SK-N-SH treated with all-trans-retinoic acid at 6 μM for 48 hours (cell line): ENCODE data around the gene PRDM7.

Experiments used
- CSDC2 ChIP-seq: fragments of 250-450 bp; sonication (Bioruptor Pico); IDR thresholded peaks from 2 replicates; pipeline ENCODE4 v1.5.0; 2020; ENCODE audit warnings: mild to moderate bottlenecking, moderate library complexity
- ESRRG ChIP-seq: fragments of 250-450 bp; sonication (Bioruptor Pico); IDR thresholded peaks from 2 replicates; pipeline ENCODE4 v1.6.1; 2021; ENCODE audit warnings: mild to moderate bottlenecking
- GLIS3 ChIP-seq: fragments of 250-450 bp; sonication (Bioruptor Pico); IDR thresholded peaks from 2 replicates; pipeline ENCODE4 v1.5.0; 2020; ENCODE audit warnings: mild to moderate bottlenecking, moderate library complexity
- PPARA ChIP-seq: fragments of 250-450 bp; sonication (Bioruptor Pico); IDR thresholded peaks from 2 replicates; pipeline ENCODE4 v1.5.0; 2020; ENCODE audit warnings: mild to moderate bottlenecking, borderline replicate concordance
- TOX ChIP-seq: fragments of 250-450 bp; sonication (Bioruptor Pico); IDR thresholded peaks from 2 replicates; pipeline ENCODE4 v1.8.0; 2021; ENCODE audit warnings: mild to moderate bottlenecking, moderate library complexity, borderline replicate concordance
- ZC3H10 ChIP-seq: fragments of 250-450 bp; sonication (Bioruptor Pico); IDR thresholded peaks from 2 replicates; pipeline ENCODE4 v1.5.1; 2021; ENCODE audit warnings: mild to moderate bottlenecking, moderate library complexity
- ZFP3 ChIP-seq: fragments of 250-450 bp; sonication (Bioruptor Pico); IDR thresholded peaks from 2 replicates; pipeline ENCODE4 v1.5.0; 2020; ENCODE audit warnings: mild to moderate bottlenecking, moderate library complexity
- ZFP30 ChIP-seq: fragments of 450-650 bp; formaldehyde crosslinking; IDR thresholded peaks from 2 replicates; pipeline ENCODE4 v1.5.0; 2022; ENCODE audit warnings: mild to moderate bottlenecking, moderate library complexity
- ZNF565 ChIP-seq: fragments of 450-650 bp; formaldehyde crosslinking; conservative IDR thresholded peaks from 2 replicates; pipeline ENCODE4 v1.5.0; 2020; ENCODE audit warnings: low read depth, mild to moderate bottlenecking, moderate library complexity
- TF ChIP-seq, protein P1 (sequence below): fragments of 250-450 bp; sonication (Bioruptor Pico); IDR thresholded peaks from 2 replicates; pipeline ENCODE4 v1.8.0; 2020; ENCODE audit warnings: mild to moderate bottlenecking, moderate library complexity, borderline replicate concordance
- TF ChIP-seq, protein P2 (sequence below): fragments of 250-450 bp; sonication (Bioruptor Pico); IDR thresholded peaks from 2 replicates; pipeline ENCODE4 v1.5.1; 2021; ENCODE audit warnings: mild to moderate bottlenecking, moderate library complexity
- TF ChIP-seq, protein P3 (sequence below): fragments of 250-450 bp; sonication (Bioruptor Pico); IDR thresholded peaks from 2 replicates; pipeline ENCODE4 v1.5.0; 2020; ENCODE audit warnings: mild to moderate bottlenecking, moderate library complexity

- TF ChIP-seq CSDC2 (CRISPR knock-in tag) = no peak
- no peak for TF ChIP-seq PPARA (CRISPR knock-in tag)
- TF ChIP-seq ZC3H10 (CRISPR knock-in tag) = no peak
- TF ChIP-seq, protein P1, sequence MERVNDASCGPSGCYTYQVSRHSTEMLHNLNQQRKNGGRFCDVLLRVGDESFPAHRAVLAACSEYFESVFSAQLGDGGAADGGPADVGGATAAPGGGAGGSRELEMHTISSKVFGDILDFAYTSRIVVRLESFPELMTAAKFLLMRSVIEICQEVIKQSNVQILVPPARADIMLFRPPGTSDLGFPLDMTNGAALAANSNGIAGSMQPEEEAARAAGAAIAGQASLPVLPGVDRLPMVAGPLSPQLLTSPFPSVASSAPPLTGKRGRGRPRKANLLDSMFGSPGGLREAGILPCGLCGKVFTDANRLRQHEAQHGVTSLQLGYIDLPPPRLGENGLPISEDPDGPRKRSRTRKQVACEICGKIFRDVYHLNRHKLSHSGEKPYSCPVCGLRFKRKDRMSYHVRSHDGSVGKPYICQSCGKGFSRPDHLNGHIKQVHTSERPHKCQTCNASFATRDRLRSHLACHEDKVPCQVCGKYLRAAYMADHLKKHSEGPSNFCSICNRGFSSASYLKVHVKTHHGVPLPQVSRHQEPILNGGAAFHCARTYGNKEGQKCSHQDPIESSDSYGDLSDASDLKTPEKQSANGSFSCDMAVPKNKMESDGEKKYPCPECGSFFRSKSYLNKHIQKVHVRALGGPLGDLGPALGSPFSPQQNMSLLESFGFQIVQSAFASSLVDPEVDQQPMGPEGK (CRISPR knock-in tag) = no peak
- TF ChIP-seq, protein P2, sequence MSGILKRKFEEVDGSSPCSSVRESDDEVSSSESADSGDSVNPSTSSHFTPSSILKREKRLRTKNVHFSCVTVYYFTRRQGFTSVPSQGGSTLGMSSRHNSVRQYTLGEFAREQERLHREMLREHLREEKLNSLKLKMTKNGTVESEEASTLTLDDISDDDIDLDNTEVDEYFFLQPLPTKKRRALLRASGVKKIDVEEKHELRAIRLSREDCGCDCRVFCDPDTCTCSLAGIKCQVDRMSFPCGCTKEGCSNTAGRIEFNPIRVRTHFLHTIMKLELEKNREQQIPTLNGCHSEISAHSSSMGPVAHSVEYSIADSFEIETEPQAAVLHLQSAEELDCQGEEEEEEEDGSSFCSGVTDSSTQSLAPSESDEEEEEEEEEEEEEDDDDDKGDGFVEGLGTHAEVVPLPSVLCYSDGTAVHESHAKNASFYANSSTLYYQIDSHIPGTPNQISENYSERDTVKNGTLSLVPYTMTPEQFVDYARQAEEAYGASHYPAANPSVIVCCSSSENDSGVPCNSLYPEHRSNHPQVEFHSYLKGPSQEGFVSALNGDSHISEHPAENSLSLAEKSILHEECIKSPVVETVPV (CRISPR knock-in tag) = no peak
- TF ChIP-seq ZFP3 (CRISPR knock-in tag) = no peak
- no peak for TF ChIP-seq ESRRG (CRISPR knock-in tag)
- TF ChIP-seq ZNF565 (CRISPR knock-in tag) = no peak
- TF ChIP-seq TOX (CRISPR knock-in tag) = no peak
- TF ChIP-seq GLIS3 (CRISPR knock-in tag) = no peak
- TF ChIP-seq ZFP30 (CRISPR knock-in tag) = no peak
- TF ChIP-seq, protein P3, sequence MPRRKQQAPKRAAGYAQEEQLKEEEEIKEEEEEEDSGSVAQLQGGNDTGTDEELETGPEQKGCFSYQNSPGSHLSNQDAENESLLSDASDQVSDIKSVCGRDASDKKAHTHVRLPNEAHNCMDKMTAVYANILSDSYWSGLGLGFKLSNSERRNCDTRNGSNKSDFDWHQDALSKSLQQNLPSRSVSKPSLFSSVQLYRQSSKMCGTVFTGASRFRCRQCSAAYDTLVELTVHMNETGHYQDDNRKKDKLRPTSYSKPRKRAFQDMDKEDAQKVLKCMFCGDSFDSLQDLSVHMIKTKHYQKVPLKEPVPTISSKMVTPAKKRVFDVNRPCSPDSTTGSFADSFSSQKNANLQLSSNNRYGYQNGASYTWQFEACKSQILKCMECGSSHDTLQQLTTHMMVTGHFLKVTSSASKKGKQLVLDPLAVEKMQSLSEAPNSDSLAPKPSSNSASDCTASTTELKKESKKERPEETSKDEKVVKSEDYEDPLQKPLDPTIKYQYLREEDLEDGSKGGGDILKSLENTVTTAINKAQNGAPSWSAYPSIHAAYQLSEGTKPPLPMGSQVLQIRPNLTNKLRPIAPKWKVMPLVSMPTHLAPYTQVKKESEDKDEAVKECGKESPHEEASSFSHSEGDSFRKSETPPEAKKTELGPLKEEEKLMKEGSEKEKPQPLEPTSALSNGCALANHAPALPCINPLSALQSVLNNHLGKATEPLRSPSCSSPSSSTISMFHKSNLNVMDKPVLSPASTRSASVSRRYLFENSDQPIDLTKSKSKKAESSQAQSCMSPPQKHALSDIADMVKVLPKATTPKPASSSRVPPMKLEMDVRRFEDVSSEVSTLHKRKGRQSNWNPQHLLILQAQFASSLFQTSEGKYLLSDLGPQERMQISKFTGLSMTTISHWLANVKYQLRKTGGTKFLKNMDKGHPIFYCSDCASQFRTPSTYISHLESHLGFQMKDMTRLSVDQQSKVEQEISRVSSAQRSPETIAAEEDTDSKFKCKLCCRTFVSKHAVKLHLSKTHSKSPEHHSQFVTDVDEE (CRISPR knock-in tag) = no peak
Observed at GRCh38 chr16:90050969-90051368, 26.2 kb downstream of the PRDM7 start.
